Measurements from ENCODE around the gene KRT84.

DNA sequence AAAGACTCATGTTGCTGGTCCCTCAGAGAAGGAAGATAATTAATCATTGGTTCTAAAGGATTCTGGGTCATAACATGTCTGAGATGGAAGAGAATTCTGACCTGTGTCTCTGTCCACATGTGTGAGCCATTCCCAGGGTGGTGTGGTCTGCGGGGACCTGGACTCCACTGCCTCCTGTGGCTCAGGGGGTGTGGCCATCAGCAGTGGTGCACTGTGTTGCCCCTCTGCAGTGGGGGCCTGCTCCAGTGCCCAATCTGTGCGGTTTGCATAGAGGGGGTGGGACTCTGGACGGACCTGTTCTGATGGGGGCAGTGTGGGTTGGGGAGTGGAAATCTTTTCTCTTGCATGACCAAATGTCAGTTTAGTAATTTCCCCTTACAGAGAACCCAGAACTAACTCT, 31.7 kb downstream of the KRT84 start:
- TF ChIP-seq POLR2A (IDR thresholded peaks at IDR 0.05), result no peak
- TF ChIP-seq, protein P1, sequence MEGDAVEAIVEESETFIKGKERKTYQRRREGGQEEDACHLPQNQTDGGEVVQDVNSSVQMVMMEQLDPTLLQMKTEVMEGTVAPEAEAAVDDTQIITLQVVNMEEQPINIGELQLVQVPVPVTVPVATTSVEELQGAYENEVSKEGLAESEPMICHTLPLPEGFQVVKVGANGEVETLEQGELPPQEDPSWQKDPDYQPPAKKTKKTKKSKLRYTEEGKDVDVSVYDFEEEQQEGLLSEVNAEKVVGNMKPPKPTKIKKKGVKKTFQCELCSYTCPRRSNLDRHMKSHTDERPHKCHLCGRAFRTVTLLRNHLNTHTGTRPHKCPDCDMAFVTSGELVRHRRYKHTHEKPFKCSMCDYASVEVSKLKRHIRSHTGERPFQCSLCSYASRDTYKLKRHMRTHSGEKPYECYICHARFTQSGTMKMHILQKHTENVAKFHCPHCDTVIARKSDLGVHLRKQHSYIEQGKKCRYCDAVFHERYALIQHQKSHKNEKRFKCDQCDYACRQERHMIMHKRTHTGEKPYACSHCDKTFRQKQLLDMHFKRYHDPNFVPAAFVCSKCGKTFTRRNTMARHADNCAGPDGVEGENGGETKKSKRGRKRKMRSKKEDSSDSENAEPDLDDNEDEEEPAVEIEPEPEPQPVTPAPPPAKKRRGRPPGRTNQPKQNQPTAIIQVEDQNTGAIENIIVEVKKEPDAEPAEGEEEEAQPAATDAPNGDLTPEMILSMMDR (IDR thresholded peaks at IDR 0.05), result no peak
